Measurements from ENCODE around the gene FAXC.
A peak's percentile ranks its signal among the peaks of the same experiment; 100 is the strongest.

DNA sequence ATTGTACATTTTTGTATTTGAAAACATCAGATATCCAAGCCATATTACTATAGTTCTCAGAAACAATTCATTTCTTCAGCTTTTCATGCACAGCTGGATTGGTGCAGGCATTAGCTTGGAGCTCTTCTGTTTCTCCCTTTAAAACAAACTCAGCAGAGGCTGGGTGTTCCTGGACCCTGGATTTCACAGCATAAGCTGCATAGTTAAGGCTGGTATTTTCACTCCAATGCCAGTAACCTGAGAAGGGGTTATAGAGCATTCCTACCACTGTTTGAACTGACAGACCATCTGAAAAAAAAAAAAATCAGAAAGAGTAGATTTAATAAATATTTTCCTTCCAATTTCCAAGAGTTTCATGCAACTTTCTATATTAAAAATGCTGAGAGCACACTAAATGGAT lies 20.1 kb upstream of the FAXC start:
- peak; percentile 16 for TF ChIP-seq CTCF (IDR thresholded peaks at IDR 0.05)
- TF ChIP-seq EZH2 (IDR thresholded peaks at IDR 0.05): no peak

All from neural progenitor cell (in vitro differentiated cells).